ENCODE measurements around the gene CYP4A22.

The CYP4A22 gene

DNA sequence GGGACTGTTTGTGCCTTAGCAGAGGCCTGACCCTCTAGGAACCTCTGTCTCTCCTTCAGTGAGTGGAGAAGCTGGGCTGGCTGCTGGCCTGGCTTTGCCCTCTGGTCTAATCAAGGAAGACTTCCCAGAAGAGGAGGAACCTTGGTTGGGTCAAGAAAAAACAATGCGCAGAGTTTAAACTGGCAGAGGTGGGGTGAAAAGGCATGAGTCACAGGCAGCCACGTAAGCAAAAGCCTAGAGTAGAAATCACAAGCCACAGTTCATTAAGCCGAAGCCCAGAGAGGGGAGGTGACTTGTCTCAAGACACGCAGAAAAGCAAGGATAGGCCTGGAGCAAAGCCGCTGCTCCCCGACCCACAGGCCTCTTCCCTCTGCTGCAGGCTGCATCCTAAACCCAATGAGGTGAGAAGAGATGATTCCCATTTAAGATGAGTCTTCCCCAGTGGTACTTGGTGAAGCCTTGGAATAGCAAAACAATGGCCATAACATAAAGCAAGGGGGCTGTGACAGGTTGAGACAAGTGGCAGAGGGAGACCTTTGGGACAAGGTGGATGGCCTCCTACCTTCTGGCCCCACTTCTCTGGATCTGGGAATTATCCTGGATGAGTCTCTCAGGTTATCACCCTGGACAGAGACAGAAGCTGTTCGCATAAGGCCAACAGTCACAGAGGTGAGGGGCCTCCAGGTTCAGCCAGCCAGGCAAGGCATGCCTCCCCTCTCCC is 44.9 kb downstream of the CYP4A22 start:
- TF ChIP-seq CTCF (IDR thresholded peaks at IDR 0.05; ENCODE audit: low read depth, low read length, missing control alignments): no peak
- H3K4me3 ChIP-seq (ENCODE audit: low read depth, low read length): no peak overlapping the region
- no peak for DNase-seq (ENCODE audit: low read depth)

- no peak overlapping the region for H3K4me3 ChIP-seq (ENCODE audit: low read depth, low read length)
- DNase-seq (ENCODE audit: low read depth): no peak
- TF ChIP-seq CTCF (IDR thresholded peaks at IDR 0.05; ENCODE audit: low read depth, low read length, missing control alignments): no peak
Observed at GRCh38 chr1:47182676-47183235, 45.5 kb downstream of the CYP4A22 start.

DNA sequence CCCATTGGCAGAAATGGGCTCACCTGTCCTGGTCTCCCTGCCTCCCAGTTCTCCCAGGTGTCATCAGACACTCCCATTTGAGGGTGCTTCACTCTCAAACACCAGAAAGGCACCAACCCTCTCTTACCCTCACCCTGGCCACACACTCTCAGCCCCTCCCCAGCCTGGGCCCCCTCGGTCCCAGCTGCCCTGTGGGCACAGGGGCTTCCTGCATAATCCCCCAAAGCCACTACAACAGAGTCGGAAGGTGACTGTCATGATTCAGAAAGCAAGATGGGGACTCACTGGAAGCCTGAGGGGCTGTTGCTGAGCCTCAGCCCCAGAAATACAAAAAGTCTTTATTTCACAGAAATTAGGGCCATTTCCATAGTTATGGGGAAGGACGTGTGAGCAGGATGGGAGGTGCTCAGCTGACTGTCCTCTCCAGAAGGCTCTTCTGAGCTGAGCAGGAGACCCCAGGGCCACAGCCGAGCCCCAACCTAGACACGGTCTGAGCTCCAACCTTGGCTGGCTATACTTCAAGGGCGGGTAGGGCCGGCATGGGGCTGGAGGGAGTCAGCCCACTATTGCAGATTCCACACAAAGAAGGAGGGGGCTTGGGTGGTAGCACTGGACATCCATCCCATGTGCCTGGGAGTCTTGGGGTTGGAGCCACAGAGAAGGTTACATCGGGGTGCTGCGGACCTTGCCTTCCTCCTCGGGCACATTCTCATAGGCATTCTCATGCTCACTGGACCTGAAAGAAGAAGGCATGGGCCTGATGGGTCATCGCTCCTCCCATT is 46.3 kb downstream of the CYP4A22 start:
- H3K4me3 ChIP-seq (ENCODE audit: low read depth, low read length): no peak overlapping the region
- no peak for TF ChIP-seq CTCF (IDR thresholded peaks at IDR 0.05; ENCODE audit: low read depth, low read length, missing control alignments)
- DNase-seq (ENCODE audit: low read depth): no peak

- TF ChIP-seq CTCF (IDR thresholded peaks at IDR 0.05; ENCODE audit: low read depth, low read length, missing control alignments): no peak
- H3K4me3 ChIP-seq (ENCODE audit: low read depth, low read length): no peak overlapping the region
- no peak for DNase-seq (ENCODE audit: low read depth)
Observed at GRCh38 chr1:47184090-47184821, 47.0 kb downstream of the CYP4A22 start.

DNA sequence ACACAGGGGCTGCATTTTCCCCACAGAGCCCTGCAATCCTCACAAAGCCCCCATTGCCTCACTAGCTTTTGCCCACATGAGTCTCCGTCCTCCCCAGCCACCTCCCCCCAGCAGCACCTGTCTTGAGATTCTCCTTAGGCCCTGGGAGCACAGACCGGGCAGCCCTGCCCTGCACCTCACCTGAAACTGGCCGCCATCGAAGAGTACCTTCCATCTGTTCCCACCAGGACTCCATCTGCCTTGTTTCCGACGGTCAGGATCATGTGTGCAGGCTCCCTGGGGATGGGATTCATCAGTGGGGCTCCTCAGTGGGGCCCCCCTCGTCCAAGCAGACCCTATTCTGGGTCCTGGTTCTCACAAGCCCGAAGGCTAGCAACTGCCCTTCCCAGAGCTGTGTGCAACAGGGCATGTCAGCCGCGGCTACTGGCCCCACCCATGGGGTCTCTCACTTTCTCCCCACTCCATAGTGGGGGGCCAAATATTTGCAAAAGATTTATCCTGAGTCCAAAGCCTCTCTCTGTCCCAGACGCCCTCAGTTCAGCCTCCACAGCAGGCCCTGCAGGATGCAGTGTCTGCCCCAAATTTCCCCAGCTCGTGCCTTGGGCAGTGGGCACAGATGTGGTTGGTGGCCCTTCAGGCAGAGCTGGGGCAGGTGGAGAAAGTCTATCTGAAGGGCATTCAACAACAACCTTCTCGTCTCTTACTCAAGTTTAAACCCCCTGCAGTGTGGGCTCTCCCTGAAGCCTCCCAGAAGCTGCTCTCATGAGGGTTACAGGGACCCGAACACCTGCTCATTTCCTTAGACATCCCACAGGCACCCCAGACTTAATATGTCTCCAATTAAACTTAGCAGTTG is 47.8 kb downstream of the CYP4A22 start:
- DNase-seq (ENCODE audit: low read depth): no peak
- H3K4me3 ChIP-seq (ENCODE audit: low read depth, low read length): no peak overlapping the region
- no peak for TF ChIP-seq CTCF (IDR thresholded peaks at IDR 0.05; ENCODE audit: low read depth, low read length, missing control alignments)

Data from GM12864 (cell line).